ENCODE results near the gene CACNA1E. TPM values are rescaled to one million over a fixed set of nuclear protein-coding genes. Genes with fewer than 3 reads are reported as not detected.

The CACNA1E gene
- total RNA-seq, 1 experiment from 2014 or later: 0.46 TPM

DNA sequence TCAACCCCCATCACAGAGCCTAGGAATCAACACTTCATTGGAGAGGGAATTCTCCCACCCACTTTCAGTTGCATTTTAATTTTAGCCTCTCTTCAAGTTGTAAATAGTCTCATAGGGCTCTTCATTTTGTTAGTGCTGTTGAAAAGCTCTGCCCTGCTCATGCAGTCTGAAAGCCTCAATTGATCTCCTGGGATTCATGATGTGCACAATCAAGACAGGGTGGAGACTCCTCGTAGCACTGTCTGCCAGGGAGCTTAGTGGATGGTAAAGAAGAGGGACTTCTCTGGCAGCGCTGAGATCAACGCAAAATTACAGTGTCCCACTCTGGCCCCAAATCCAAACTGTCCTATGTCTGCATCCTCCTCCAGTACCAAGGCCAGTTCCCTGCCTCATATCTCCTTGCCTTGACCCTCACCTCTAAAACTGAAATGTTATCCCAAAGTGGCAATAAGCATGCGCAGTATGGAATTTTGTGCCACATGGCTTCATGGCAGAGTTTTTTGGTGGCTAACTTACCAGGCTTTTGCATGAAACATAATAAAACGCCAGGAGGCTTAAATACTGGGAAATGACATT, 282.2 kb downstream of the CACNA1E start:
- no peaks in the 10 kb centered on the region for H3K4me1 Mint-ChIP-seq
- Histone ChIP-seq H2BK120ac (ENCODE audit: low read depth, low read length, poor library complexity, severe bottlenecking) (no peak overlapping the region), H3K23me2 (ENCODE audit: insufficient read length, low read depth, low read length, poor library complexity, severe bottlenecking) (no peaks in the 10 kb centered on the region), H3T11ph (ENCODE audit: low read length) (no peak overlapping the region), H3K9me3 (ENCODE audit: control insufficient read depth, low read depth, low read length) (no peaks in the 10 kb centered on the region), H3K14ac (ENCODE audit: insufficient read depth, low read length) (no peak overlapping the region), H4K91ac (ENCODE audit: insufficient read length, low read depth, low read length) (no peak overlapping the region), H2AK5ac (ENCODE audit: insufficient read length, low read length) (no peak overlapping the region), H3K79me1 (ENCODE audit: insufficient read depth, low read depth, low read length, poor library complexity, severe bottlenecking) (no peaks in the 10 kb centered on the region), H3K79me2 (ENCODE audit: insufficient read depth, low read length) (no peaks in the 10 kb centered on the region), H3K56ac (ENCODE audit: insufficient read length, low read depth, low read length) (no peak overlapping the region), H3K4ac (ENCODE audit: low read depth, low read length) (no peak overlapping the region), H3K18ac (ENCODE audit: insufficient read length, low read depth, low read length) (no peak overlapping the region), H2BK15ac (ENCODE audit: low read depth, low read length) (no peak overlapping the region), H2AFZ (ENCODE audit: low read length) (no peak overlapping the region), H4K8ac (replicated peaks; ENCODE audit: insufficient read length, low read depth, low read length) (no peak overlapping the region), H3K27ac (ENCODE audit: insufficient read length, low read depth, low read length) (no peak overlapping the region), H2BK5ac (ENCODE audit: insufficient read length, low read length) (no peak overlapping the region), H2BK20ac (ENCODE audit: low read depth, low read length, poor library complexity, severe bottlenecking) (no peak overlapping the region), H3K23ac (ENCODE audit: insufficient read length, low read depth, low read length) (no peak overlapping the region), H3K27me3 (ENCODE audit: insufficient read depth, low read length) (no peaks in the 10 kb centered on the region), H2BK12ac (ENCODE audit: insufficient read length, low read depth, low read length) (no peak overlapping the region), H3K9ac (ENCODE audit: extremely low read depth, insufficient read length, low read length) (no peak overlapping the region), H4K5ac (ENCODE audit: insufficient read length, low read depth, low read length) (no peak overlapping the region), H4K20me1 (ENCODE audit: control insufficient read depth, insufficient read depth, insufficient read length) (no peaks in the 10 kb centered on the region), H3K4me1 (ENCODE audit: insufficient read depth, low read length) (no peaks in the 10 kb centered on the region), H3K4me2 (ENCODE audit: insufficient read depth, insufficient read length, low read length) (no peak overlapping the region)
- H3K4me3 Mint-ChIP-seq: no peak overlapping the region
- TF ChIP-seq, protein P1, sequence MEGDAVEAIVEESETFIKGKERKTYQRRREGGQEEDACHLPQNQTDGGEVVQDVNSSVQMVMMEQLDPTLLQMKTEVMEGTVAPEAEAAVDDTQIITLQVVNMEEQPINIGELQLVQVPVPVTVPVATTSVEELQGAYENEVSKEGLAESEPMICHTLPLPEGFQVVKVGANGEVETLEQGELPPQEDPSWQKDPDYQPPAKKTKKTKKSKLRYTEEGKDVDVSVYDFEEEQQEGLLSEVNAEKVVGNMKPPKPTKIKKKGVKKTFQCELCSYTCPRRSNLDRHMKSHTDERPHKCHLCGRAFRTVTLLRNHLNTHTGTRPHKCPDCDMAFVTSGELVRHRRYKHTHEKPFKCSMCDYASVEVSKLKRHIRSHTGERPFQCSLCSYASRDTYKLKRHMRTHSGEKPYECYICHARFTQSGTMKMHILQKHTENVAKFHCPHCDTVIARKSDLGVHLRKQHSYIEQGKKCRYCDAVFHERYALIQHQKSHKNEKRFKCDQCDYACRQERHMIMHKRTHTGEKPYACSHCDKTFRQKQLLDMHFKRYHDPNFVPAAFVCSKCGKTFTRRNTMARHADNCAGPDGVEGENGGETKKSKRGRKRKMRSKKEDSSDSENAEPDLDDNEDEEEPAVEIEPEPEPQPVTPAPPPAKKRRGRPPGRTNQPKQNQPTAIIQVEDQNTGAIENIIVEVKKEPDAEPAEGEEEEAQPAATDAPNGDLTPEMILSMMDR (conservative IDR thresholded peaks at IDR 0.05): no peak
- no peak for DNase-seq
- no peak overlapping the region; a peak in 1 of 7 replicates for H3K27ac Mint-ChIP-seq
- peaks cover 3% of the 10 kb centered on the region for H3K27me3 Mint-ChIP-seq (ENCODE audit: low read depth)
- no peaks in the 10 kb centered on the region for H3K9me3 Mint-ChIP-seq
- H3K36me3 Mint-ChIP-seq (ENCODE audit: insufficient read depth in 1 of 3, low read depth in 3 of 3): no peaks in the 10 kb centered on the region
- WGBS (ENCODE audit: extremely low coverage, insufficient read length, low lambda C conversion rate): no CpG with 5 or more reads among the region's 5 CpGs
